Loucy (cell line): ENCODE measurements around the gene FAF1.

Experiments used
- CTCF ChIP-seq: fragments of 200-600 bp; sonication (generic); conservative IDR thresholded peaks from 2 replicates; pipeline ENCODE4 v1.5.1; 2014; ENCODE audit warnings: mild to moderate bottlenecking, antibody characterized with exemption, low read length
- EZH2phosphoT487 ChIP-seq: fragments of 200-600 bp; IDR thresholded peaks from 2 replicates; pipeline ENCODE4 v1.6.1; 2018; ENCODE audit warnings: antibody characterized with exemption, mild to moderate bottlenecking, moderate library complexity, borderline replicate concordance

GRCh38 chr1:50993645-50994044 lies 33.6 kb upstream of the FAF1 start:
- no peak for TF ChIP-seq CTCF
- no peak for TF ChIP-seq EZH2phosphoT487
